HCT116 (cell line): ENCODE data around the gene SAMD1. TPM values are rescaled to one million over a fixed set of nuclear protein-coding genes. Genes with fewer than 3 reads are reported as not detected.

Experiments used
- ATAC-seq: fragments of 200-7000 bp; cut with Tn5 transposase; 2 replicates; pipeline ENCODE4 v1.9.1; 2020; ENCODE audit warnings: mild to moderate bottlenecking, moderate library complexity
- BruUV-seq: library from RNA; stranded (reverse); fragments of 400-500 nt; replicated peaks from 2 replicates; lab custom pipeline; 2021; lab: Mats Ljungman, UMichigan
- CTCF ChIA-PET: fragments of 300-600 bp; sonication (Branson Sonifier 250); formaldehyde crosslinking; loops from one replicate; lab custom pipeline; 2021; ENCODE audit warnings: antibody characterized with exemption; lab: Charles Lee
- POLR2A ChIA-PET: fragments of 300-600, 350-600 bp; sonication (Branson Sonifier 250); formaldehyde crosslinking; loops from one replicate; lab custom pipeline; 2021; ENCODE audit warnings: antibody characterized with exemption; lab: Charles Lee
- RAD21 ChIA-PET, 2 experiments: fragments of 300-600 bp; sonication (Branson Sonifier 250); formaldehyde crosslinking; loops; one replicate each; lab custom pipeline; 2023; ENCODE audit warnings: low total read pairs in 2 of 2; ENCODE audit not compliant: uncharacterized antibody in 2 of 2, unreplicated experiment in 2 of 2, low non-redundant PET in 1 of 2; lab: Charles Lee
- DNase-seq: peaks from one replicate; pipeline ENCODE4 v3.0.0-alpha.2; 2010; ENCODE audit warnings: low read depth, low spot score
- H2AFZ ChIP-seq: fragments of 200-600 bp; shearing (Covaris generic), sonication (generic); 2 replicates; pipeline ENCODE4 v1.6.1; 2017; ENCODE audit warnings: low read depth, mixed run types, mixed read lengths, antibody characterized with exemption, low read length; ENCODE audit not compliant: poor library complexity, severe bottlenecking
- H3K27ac ChIP-seq: 2 replicates; pipeline ENCODE4 v1.5.1; 2012; ENCODE audit warnings: low read depth, low read length
- H3K27me3 ChIP-seq: fragments of 200-600 bp; sonication (generic); 2 replicates; pipeline ENCODE4 v1.6.1; 2016; ENCODE audit warnings: mixed run types, low read length, mixed read lengths; ENCODE audit not compliant: insufficient read depth
- H3K36me3 ChIP-seq, 2 experiments: fragments of 200-500 bp in 1 of 2; fragments of 200-600 bp in 1 of 2; sonication (Bioruptor generic) in 1 of 2; sonication (generic) in 1 of 2; 2 replicates each; pipeline versions ENCODE4 v1.5.1 to v1.6.1; 2014 to 2016; ENCODE audit warnings: low read length in 2 of 2, inconsistent platforms in 1 of 2, mixed read lengths in 1 of 2, mixed run types in 1 of 2; ENCODE audit not compliant: insufficient read depth in 2 of 2, control insufficient read depth in 1 of 2
- H3K4me1 ChIP-seq, 2 experiments: fragments of 200-600 bp in 1 of 2; sonication (generic) in 1 of 2; 2 replicates each; pipeline versions ENCODE4 v1.5.1 to v1.6.1; 2012 to 2017; ENCODE audit warnings: low read length in 2 of 2, inconsistent platforms in 1 of 2, mild to moderate bottlenecking in 1 of 2, mixed read lengths in 1 of 2, mixed run types in 1 of 2, moderate library complexity in 1 of 2; ENCODE audit not compliant: insufficient read depth in 2 of 2, control insufficient read depth in 1 of 2
- H3K4me2 ChIP-seq: fragments of 200-600 bp; sonication (generic); 2 replicates; pipeline ENCODE4 v1.6.1; 2017; ENCODE audit warnings: mixed run types, low read length, mixed read lengths
- H3K4me3 ChIP-seq, 2 experiments: fragments of 200-600 bp in 1 of 2; sonication (generic) in 1 of 2; replicated peaks in 1 of 2; 2 replicates each; pipeline ENCODE4 v1.5.1; 2011 to 2016; ENCODE audit warnings: low read length in 2 of 2, control low read depth in 1 of 2, low read depth in 1 of 2, mild to moderate bottlenecking in 1 of 2, mixed read lengths in 1 of 2, mixed run types in 1 of 2
- H3K79me2 ChIP-seq: fragments of 200-600 bp; sonication (generic); 2 replicates; pipeline ENCODE4 v1.6.1; 2017; ENCODE audit warnings: mild to moderate bottlenecking, mixed run types, low read length, moderate library complexity, mixed read lengths; ENCODE audit not compliant: insufficient read depth
- H3K9ac ChIP-seq: fragments of 200-600 bp; sonication (generic); 2 replicates; pipeline ENCODE4 v1.6.1; 2016; ENCODE audit warnings: low read length, mixed read lengths
- H3K9me2 ChIP-seq: fragments of 200-600 bp; sonication (generic), shearing (Covaris generic); 2 replicates; pipeline ENCODE4 v1.6.1; 2017; ENCODE audit warnings: mixed run types, mild to moderate bottlenecking, moderate library complexity; ENCODE audit not compliant: insufficient read depth
- H3K9me3 ChIP-seq, 2 experiments: fragments of 200-500 bp in 1 of 2; fragments of 200-600 bp in 1 of 2; sonication (Bioruptor generic) in 1 of 2; sonication (generic) in 1 of 2; 2 replicates each; pipeline ENCODE4 v1.6.1; 2014 to 2017; ENCODE audit warnings: low read length in 2 of 2, mixed read lengths in 2 of 2, inconsistent platforms in 1 of 2, low read depth in 1 of 2, mild to moderate bottlenecking in 1 of 2, mixed run types in 1 of 2, moderate library complexity in 1 of 2; ENCODE audit not compliant: control insufficient read depth in 1 of 2, insufficient read depth in 1 of 2
- H4K20me1 ChIP-seq: fragments of 200-600 bp; sonication (generic), shearing (Covaris generic); 2 replicates; pipeline ENCODE4 v1.6.1; 2017; ENCODE audit warnings: mixed run types, mild to moderate bottlenecking, moderate library complexity; ENCODE audit not compliant: insufficient read depth
- CTCF ChIP-seq, 3 experiments: fragments of 200-600 bp in 1 of 3; sonication (generic) in 1 of 3; IDR thresholded peaks in 2 of 3; conservative IDR thresholded peaks in 1 of 3; 2 replicates each; pipeline ENCODE4 v1.5.1; 2012 to 2017; ENCODE audit warnings: low read depth in 2 of 3, low read length in 2 of 3, antibody characterized with exemption in 1 of 3, borderline replicate concordance in 1 of 3, control low read depth in 1 of 3, mild to moderate bottlenecking in 1 of 3, mixed read lengths in 1 of 3, mixed run types in 1 of 3, moderate library complexity in 1 of 3; ENCODE audit not compliant: insufficient read depth in 1 of 3
- EGR1 ChIP-seq: IDR thresholded peaks from 2 replicates; pipeline ENCODE4 v1.6.1; 2012; ENCODE audit warnings: low read depth
- EZH2phosphoT487 ChIP-seq: fragments of 200-600 bp; IDR thresholded peaks from 2 replicates; pipeline ENCODE4 v1.6.1; 2018; ENCODE audit warnings: antibody characterized with exemption, borderline replicate concordance
- SRF ChIP-seq: IDR thresholded peaks from 2 replicates; pipeline ENCODE4 v1.6.1; 2012; ENCODE audit warnings: low read depth
- ZFX ChIP-seq: fragments of 450-650 bp; IDR thresholded peaks from 2 replicates; pipeline ENCODE4 v1.6.1; 2017
- intact Hi-C: fragments of 100-400 bp; cut with micrococcal nuclease; formaldehyde crosslinking; loops from 2 replicates; pipeline ENCODE4 v1.10.0; 2022
- total RNA-seq: library from RNA; stranded (reverse); gene quantifications from one replicate; pipeline ENCODE4 v1.2.1, GENCODE V29; 2021; ENCODE audit not compliant: unreplicated experiment
- TF ChIP-seq, protein P1 (sequence below): IDR thresholded peaks from 2 replicates; pipeline ENCODE4 v1.6.1; 2012
- TF ChIP-seq, protein P2 (sequence below): IDR thresholded peaks from 2 replicates; pipeline ENCODE4 v1.6.1; 2011; ENCODE audit warnings: mild to moderate bottlenecking, low read length, moderate library complexity; ENCODE audit not compliant: insufficient replicate concordance; ENCODE audit errors: extremely low read depth

Gene SAMD1
- total RNA-seq, 1 experiment from 2014 or later: 62.9 TPM

GRCh38 chr19:14122924-14123323 is 32.4 kb upstream of the SAMD1 start:
- BruUV-seq: no TSS peak
- intact Hi-C loops: no loop called here
- Histone ChIP-seq H3K9ac (no peak overlapping the region), H2AFZ (no peak overlapping the region), H3K4me2 (no peak overlapping the region), H3K4me3 (no peak overlapping the region), H3K36me3 (peaks cover 12 to 22% of the 10 kb centered on the region in 2 experiments), H3K27me3 (no peaks in the 10 kb centered on the region), H3K27ac (no peak overlapping the region), H3K9me2 (no peaks in the 10 kb centered on the region), H3K4me1 (peaks cover 9 to 12% of the 10 kb centered on the region in 2 experiments), H3K9me3 (no peaks in the 10 kb centered on the region), H4K20me1 (no peaks in the 10 kb centered on the region), H3K79me2 (no peaks in the 10 kb centered on the region)
- no peak for ATAC-seq
- TF ChIP-seq, protein P1, sequence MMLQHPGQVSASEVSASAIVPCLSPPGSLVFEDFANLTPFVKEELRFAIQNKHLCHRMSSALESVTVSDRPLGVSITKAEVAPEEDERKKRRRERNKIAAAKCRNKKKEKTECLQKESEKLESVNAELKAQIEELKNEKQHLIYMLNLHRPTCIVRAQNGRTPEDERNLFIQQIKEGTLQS: no peak
- TF ChIP-seq EGR1 (no peak), EZH2phosphoT487 (no peak), ZFX (no peak), CTCF (IDR thresholded peaks at IDR 0.05 in 2 of 3, conservative IDR thresholded peaks at IDR 0.05 in 1 of 3; ENCODE audit: borderline replicate concordance in 1 of 3, insufficient read depth in 1 of 3, low read depth in 2 of 3, low read length in 2 of 3) (no peak), SRF (no peak)
- TF ChIP-seq, protein P2, sequence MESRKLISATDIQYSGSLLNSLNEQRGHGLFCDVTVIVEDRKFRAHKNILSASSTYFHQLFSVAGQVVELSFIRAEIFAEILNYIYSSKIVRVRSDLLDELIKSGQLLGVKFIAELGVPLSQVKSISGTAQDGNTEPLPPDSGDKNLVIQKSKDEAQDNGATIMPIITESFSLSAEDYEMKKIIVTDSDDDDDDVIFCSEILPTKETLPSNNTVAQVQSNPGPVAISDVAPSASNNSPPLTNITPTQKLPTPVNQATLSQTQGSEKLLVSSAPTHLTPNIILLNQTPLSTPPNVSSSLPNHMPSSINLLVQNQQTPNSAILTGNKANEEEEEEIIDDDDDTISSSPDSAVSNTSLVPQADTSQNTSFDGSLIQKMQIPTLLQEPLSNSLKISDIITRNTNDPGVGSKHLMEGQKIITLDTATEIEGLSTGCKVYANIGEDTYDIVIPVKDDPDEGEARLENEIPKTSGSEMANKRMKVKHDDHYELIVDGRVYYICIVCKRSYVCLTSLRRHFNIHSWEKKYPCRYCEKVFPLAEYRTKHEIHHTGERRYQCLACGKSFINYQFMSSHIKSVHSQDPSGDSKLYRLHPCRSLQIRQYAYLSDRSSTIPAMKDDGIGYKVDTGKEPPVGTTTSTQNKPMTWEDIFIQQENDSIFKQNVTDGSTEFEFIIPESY: no peak
- ChIA-PET CTCF (no interaction called here), POLR2A (interaction anchor here (1.1 to 2.2 kb wide), 2 partner anchors 13 to 315 kb away, joined by 3 to 6 read pairs; partner anchors contain the start of gene ASF1B), RAD21 (interaction anchor here in 1 of 2 experiments (0.9 kb wide), 1 partner anchor 14 kb away, joined by 7 read pairs; the partner anchor contains the start of gene ASF1B)
- no peak for DNase-seq
